Trophoblast cell (in vitro differentiated cells and primary cell): ENCODE data around the gene CCT7.

Experiments used
- DNase-seq, 2 donors: peaks; one replicate each; pipeline ENCODE4 v3.0.0-alpha.2; 2016
- H2AFZ ChIP-seq: 2 replicates; pipeline ENCODE4 v1.6.1; 2013; ENCODE audit warnings: low read length, moderate library complexity, mild to moderate bottlenecking; ENCODE audit not compliant: insufficient read depth, poor library complexity
- H2AK5ac ChIP-seq: 2 replicates; pipeline ENCODE4 v1.6.1; 2013; ENCODE audit warnings: mild to moderate bottlenecking, low read length
- H2BK120ac ChIP-seq: 2 replicates; pipeline ENCODE4 v1.6.1; 2013; ENCODE audit warnings: low read length, mild to moderate bottlenecking, moderate library complexity; ENCODE audit not compliant: insufficient read depth, poor library complexity
- H2BK12ac ChIP-seq: 2 replicates; pipeline ENCODE4 v1.6.1; 2013; ENCODE audit warnings: mild to moderate bottlenecking, low read length, moderate library complexity
- H2BK5ac ChIP-seq: 2 replicates; pipeline ENCODE4 v1.6.1; 2013; ENCODE audit warnings: low read length, low read depth, moderate library complexity, mild to moderate bottlenecking; ENCODE audit not compliant: poor library complexity
- H3K14ac ChIP-seq: 2 replicates; pipeline ENCODE4 v1.6.1; 2013; ENCODE audit warnings: mild to moderate bottlenecking, low read length
- H3K18ac ChIP-seq: 2 replicates; pipeline ENCODE4 v1.6.1; 2013; ENCODE audit warnings: mild to moderate bottlenecking, low read length
- H3K23ac ChIP-seq: 2 replicates; pipeline ENCODE4 v1.6.1; 2013; ENCODE audit warnings: low read length
- H3K27ac ChIP-seq: 2 replicates; pipeline ENCODE4 v1.5.1; 2013; ENCODE audit warnings: low read depth, mild to moderate bottlenecking, inconsistent platforms, low read length, moderate library complexity
- H3K27me3 ChIP-seq: 2 replicates; pipeline ENCODE4 v1.6.1; 2013; ENCODE audit warnings: inconsistent platforms, mild to moderate bottlenecking, low read length, moderate library complexity; ENCODE audit not compliant: insufficient read depth
- H3K36me3 ChIP-seq, 2 experiments: 1 replicate in 1 of 2; 2 replicates in 1 of 2; pipeline ENCODE4 v1.6.1; 2013; ENCODE audit warnings: low read length in 2 of 2, mild to moderate bottlenecking in 2 of 2, moderate library complexity in 1 of 2; ENCODE audit not compliant: insufficient read depth in 2 of 2, control insufficient read depth in 1 of 2
- H3K4ac ChIP-seq: 2 replicates; pipeline ENCODE4 v1.6.1; 2013; ENCODE audit warnings: low read depth, mild to moderate bottlenecking, low read length, moderate library complexity
- H3K4me1 ChIP-seq, 2 experiments: 1 replicate in 1 of 2; 2 replicates in 1 of 2; pipeline ENCODE4 v1.6.1; 2013; ENCODE audit warnings: low read length in 2 of 2, mild to moderate bottlenecking in 2 of 2, moderate library complexity in 1 of 2; ENCODE audit not compliant: insufficient read depth in 2 of 2, control insufficient read depth in 1 of 2
- H3K4me2 ChIP-seq: 2 replicates; pipeline ENCODE4 v1.6.1; 2013; ENCODE audit warnings: inconsistent platforms, mild to moderate bottlenecking, low read length, moderate library complexity
- H3K4me3 ChIP-seq: 2 replicates; pipeline ENCODE4 v1.5.1; 2013; ENCODE audit warnings: mild to moderate bottlenecking, low read depth, low read length, inconsistent platforms
- H3K79me1 ChIP-seq: one replicate; pipeline ENCODE4 v1.6.1; 2013; ENCODE audit warnings: low read length
- H3K79me2 ChIP-seq: 2 replicates; pipeline ENCODE4 v1.6.1; 2013; ENCODE audit warnings: low read length, mild to moderate bottlenecking; ENCODE audit not compliant: control insufficient read depth, insufficient read depth, poor library complexity
- H3K9ac ChIP-seq: 2 replicates; pipeline ENCODE4 v1.6.1; 2013; ENCODE audit warnings: mild to moderate bottlenecking, low read length
- H3K9me3 ChIP-seq: 2 replicates; pipeline ENCODE4 v1.6.1; 2013; ENCODE audit warnings: low read depth, mild to moderate bottlenecking, control low read depth, inconsistent platforms, low read length; ENCODE audit not compliant: insufficient read depth
- H4K12ac ChIP-seq: 2 replicates; pipeline ENCODE4 v1.6.1; 2013; ENCODE audit warnings: low read depth, mild to moderate bottlenecking, low read length, moderate library complexity
- H4K8ac ChIP-seq: 2 replicates; pipeline ENCODE4 v1.6.1; 2013; ENCODE audit warnings: low read depth, mild to moderate bottlenecking, low read length, moderate library complexity
- H4K91ac ChIP-seq: one replicate; pipeline ENCODE4 v1.6.1; 2013; ENCODE audit warnings: low read depth, mild to moderate bottlenecking, low read length, moderate library complexity
- WGBS: extraction: QIAGEN DNeasy Blood & Tissue Kit; methylation state at CpG from one replicate; pipeline ENCODE4 v1.1.7; 2013; ENCODE audit warnings: missing lambda C conversion rate; ENCODE audit not compliant: insufficient read length, insufficient coverage; ENCODE audit errors: extremely low coverage; 5-methylcytosine and 5-hydroxymethylcytosine counted together

The CCT7 gene

DNA sequence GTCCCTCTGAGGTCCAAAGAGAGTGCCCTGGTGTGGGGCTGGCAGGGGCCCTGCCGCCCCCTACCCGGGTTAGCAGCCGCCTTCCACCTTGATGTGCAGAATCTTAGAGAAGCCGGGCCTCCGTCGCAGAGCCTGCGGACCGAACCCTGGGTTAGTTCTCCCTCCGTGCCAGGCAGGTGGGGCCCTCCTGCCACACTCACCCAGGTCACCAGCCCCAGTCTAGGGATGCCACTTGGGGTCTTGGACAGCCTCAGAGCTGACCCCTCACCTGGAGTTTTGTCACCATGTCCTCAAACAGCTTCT lies 24.8 kb downstream of the CCT7 start:
- Histone ChIP-seq H4K8ac (no peak overlapping the region), H4K91ac (no peak overlapping the region), H2BK12ac (no peak overlapping the region), H3K9ac (no peak overlapping the region), H3K9me3 (peaks cover 2% of the 10 kb centered on the region), H3K36me3 (peaks cover 5 to 11% of the 10 kb centered on the region in 2 experiments), H2AK5ac (no peak overlapping the region), H3K4me2 (no peak overlapping the region), H3K79me1 (no peaks in the 10 kb centered on the region), H2BK120ac (no peak overlapping the region), H3K14ac (no peak overlapping the region), H3K4ac (no peak overlapping the region), H3K4me3 (no peak overlapping the region), H3K27me3 (no peaks in the 10 kb centered on the region), H2AFZ (no peak overlapping the region), H3K4me1 (no peaks in the 10 kb centered on the region), H3K79me2 (no peaks in the 10 kb centered on the region), H2BK5ac (no peak overlapping the region), H4K12ac (no peak overlapping the region), H3K23ac (no peak overlapping the region), H3K27ac (no peak overlapping the region), H3K18ac (no peak overlapping the region)
- DNase-seq: no peak
- WGBS: no CpG with 5 or more reads among the region's 9 CpGs

DNA sequence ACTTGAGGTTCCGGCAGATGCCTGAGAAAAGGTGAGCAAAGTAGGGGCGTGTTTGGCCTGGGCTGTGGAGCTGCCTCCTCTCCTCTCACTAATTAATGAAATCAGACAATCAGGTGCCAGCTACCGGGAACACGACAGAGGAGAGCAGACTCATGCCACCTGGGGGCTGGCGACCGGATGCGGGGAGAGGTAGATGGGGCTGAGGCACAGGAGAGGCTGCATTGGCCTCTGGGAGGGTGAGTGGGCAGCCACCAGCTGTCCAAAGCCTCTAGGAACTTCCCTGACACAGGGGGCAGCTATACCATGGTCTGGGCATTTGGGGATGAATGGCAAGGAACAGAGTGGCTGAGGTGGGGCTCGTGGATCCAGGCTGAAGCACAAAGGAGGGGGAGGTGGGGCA lies 25.2 kb downstream of the CCT7 start:
- Histone ChIP-seq H3K79me2 (no peaks in the 10 kb centered on the region), H3K9me3 (peaks cover 2% of the 10 kb centered on the region), H3K27ac (no peak overlapping the region), H3K27me3 (no peaks in the 10 kb centered on the region), H3K4me3 (no peak overlapping the region), H4K12ac (no peak overlapping the region), H2BK12ac (no peak overlapping the region), H3K79me1 (no peaks in the 10 kb centered on the region), H3K23ac (no peak overlapping the region), H3K9ac (no peak overlapping the region), H2BK5ac (no peak overlapping the region), H3K36me3 (peaks cover 1 to 7% of the 10 kb centered on the region in 2 experiments), H3K4ac (no peak overlapping the region), H3K18ac (no peak overlapping the region), H3K14ac (no peak overlapping the region), H2AFZ (no peak overlapping the region), H4K91ac (no peak overlapping the region), H3K4me2 (no peak overlapping the region), H2BK120ac (no peak overlapping the region), H4K8ac (no peak overlapping the region), H3K4me1 (no peaks in the 10 kb centered on the region), H2AK5ac (no peak overlapping the region)
- DNase-seq: no peak
- WGBS: no CpG with 5 or more reads among the region's 8 CpGs

DNA sequence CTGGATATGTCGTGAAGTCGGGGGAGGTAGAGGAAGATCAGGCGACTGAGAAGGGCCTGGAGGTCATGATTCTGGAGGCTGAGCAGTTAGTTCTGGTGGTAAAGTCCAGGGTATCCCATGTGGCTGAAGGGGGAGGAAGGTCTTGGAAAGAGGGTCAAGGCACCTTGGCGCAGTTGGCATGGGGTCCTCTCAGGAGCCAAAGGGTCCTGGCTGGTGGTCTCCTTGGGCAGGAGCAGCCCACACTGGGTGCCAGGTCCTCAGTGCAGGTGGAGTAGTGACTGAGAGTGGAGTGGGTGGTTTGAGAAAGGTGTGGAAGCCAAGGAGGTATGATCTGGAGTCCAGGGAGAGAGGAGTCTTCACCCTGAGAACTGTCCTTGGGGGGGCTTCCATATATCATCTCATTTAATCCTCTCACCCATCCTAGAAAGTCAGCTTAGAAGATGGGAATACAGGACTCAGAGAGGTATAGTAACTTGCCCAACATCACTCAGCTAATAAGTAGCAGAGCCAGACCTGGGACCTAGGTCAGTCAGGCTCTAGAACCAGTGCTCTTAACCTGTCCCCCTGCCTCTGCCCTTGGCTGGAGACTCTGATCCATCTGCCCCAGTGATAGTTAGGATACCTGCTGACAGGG lies 25.7 kb downstream of the CCT7 start:
- H4K12ac ChIP-seq: no peak overlapping the region
- WGBS: no CpG with 5 or more reads among the region's 4 CpGs
- DNase-seq: no peak
- no peaks in the 10 kb centered on the region for H3K27me3 ChIP-seq
- no peak overlapping the region for H3K4ac ChIP-seq
- H3K79me2 ChIP-seq: no peaks in the 10 kb centered on the region
- no peak overlapping the region for H4K8ac ChIP-seq
- peaks cover 0 to 4% of the 10 kb centered on the region in 2 experiments for H3K36me3 ChIP-seq
- H3K9ac ChIP-seq: no peak overlapping the region
- no peak overlapping the region for H2BK5ac ChIP-seq
- H2BK120ac ChIP-seq: no peak overlapping the region
- no peak overlapping the region for H3K4me2 ChIP-seq
- no peaks in the 10 kb centered on the region for H3K79me1 ChIP-seq
- no peak overlapping the region for H3K18ac ChIP-seq
- H3K27ac ChIP-seq: no peak overlapping the region
- H3K23ac ChIP-seq: no peak overlapping the region
- H3K4me3 ChIP-seq: no peak overlapping the region
- no peak overlapping the region for H4K91ac ChIP-seq
- no peak overlapping the region for H2BK12ac ChIP-seq
- H3K4me1 ChIP-seq: no peaks in the 10 kb centered on the region
- no peak overlapping the region for H2AFZ ChIP-seq
- peaks cover 2% of the 10 kb centered on the region for H3K9me3 ChIP-seq
- no peak overlapping the region for H2AK5ac ChIP-seq
- H3K14ac ChIP-seq: no peak overlapping the region

DNA sequence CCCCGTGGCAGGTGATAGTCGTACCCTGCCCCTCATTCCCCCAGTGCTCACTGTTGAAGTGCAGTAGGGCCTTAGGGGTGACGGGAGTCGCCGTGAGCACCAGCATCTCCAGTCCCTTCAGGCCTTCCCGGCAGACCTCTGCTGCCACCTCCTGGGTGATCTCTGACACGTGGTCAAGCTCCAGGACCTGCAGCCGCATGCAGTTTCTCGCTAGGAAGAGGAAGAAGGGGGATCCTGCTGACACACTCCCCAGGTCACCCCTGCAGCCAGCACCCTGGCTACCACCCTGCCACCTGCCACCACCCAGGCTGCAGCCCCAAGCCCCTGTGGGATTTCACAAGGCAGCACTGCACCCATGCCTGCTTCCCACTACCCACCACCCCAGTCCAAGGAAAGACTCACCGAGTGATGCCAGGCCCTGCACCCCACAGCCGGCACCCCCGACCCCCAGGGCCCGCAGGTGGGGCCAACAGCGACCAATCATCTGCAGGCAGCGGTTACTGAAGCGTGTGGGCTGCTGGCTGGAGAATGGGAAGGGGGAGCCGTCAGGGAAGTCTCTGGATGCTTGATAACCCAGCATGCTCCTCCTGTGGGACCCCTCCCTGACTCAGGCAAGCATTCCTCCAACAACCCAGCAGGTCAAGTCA lies 26.4 kb downstream of the CCT7 start:
- Histone ChIP-seq H3K4ac (no peak overlapping the region), H3K23ac (no peak overlapping the region), H3K9ac (no peak overlapping the region), H3K14ac (no peak overlapping the region), H3K79me1 (no peaks in the 10 kb centered on the region), H3K27me3 (no peaks in the 10 kb centered on the region), H3K9me3 (peaks cover 2% of the 10 kb centered on the region), H2BK5ac (no peak overlapping the region), H3K36me3 (no peaks in the 10 kb centered on the region), H3K18ac (no peak overlapping the region), H3K27ac (no peak overlapping the region), H2BK12ac (no peak overlapping the region), H3K4me1 (no peaks in the 10 kb centered on the region), H4K91ac (no peak overlapping the region), H2AK5ac (no peak overlapping the region), H2BK120ac (no peak overlapping the region), H2AFZ (no peak overlapping the region), H3K79me2 (no peaks in the 10 kb centered on the region), H3K4me3 (no peak overlapping the region), H4K12ac (no peak overlapping the region), H3K4me2 (no peak overlapping the region), H4K8ac (no peak overlapping the region)
- peak; percentile 46 to 67 for DNase-seq
- WGBS: no CpG with 5 or more reads among the region's 17 CpGs
